ENCODE results near the gene HSPA12B. TPM values are rescaled to one million over a fixed set of nuclear protein-coding genes. Genes with fewer than 3 reads are reported as not detected.

The HSPA12B gene
- total RNA-seq, 1 experiment from 2014 or later = not detected

DNA sequence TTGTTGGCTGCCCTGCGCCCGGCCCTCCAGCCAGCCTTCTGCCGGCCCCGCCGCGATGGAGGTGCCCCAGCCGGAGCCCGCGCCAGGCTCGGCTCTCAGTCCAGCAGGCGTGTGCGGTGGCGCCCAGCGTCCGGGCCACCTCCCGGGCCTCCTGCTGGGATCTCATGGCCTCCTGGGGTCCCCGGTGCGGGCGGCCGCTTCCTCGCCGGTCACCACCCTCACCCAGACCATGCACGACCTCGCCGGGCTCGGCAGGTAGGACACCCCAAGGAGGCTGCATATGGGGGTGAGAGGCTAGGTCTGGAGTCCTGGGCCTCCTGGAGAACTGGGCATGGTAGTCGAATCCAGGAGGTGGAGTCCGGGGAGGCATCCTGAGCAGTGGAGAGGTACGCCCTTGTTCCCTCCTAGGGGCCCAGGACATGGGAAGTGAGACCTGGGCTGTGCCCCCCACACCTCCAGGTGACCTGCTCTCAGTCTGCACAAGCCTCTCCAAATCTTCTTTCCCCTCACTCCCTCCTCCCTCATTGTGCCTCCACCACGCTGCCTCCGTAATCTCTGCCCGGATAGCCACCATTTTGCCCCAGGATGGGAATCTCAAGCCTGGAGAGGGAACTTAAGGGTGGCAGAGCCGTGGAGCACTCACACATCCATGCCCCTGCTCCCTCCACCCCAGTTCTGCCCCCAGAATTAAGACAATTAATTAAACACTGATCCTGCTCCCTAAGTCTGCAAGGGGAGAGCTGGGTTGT, 64.2 kb downstream of the HSPA12B start:
- DNase-seq (ENCODE audit: low spot score) = no peak
- in situ Hi-C loops (cut with HindIII; ENCODE audit: low sequenced_read_pairs) = no loop called here

GRCh38 chr20:3797226-3797545, 64.7 kb downstream of the HSPA12B start:
- in situ Hi-C loops (cut with HindIII; ENCODE audit: low sequenced_read_pairs) = no loop called here
- DNase-seq (ENCODE audit: low spot score) = no peak

- no peak for DNase-seq (ENCODE audit: low spot score)
- in situ Hi-C loops (cut with HindIII; ENCODE audit: low sequenced_read_pairs) = no loop called here
These were observed 65.3 kb downstream of the HSPA12B start for GRCh38 chr20:3797592-3798372.

- in situ Hi-C loops (cut with HindIII; ENCODE audit: low sequenced_read_pairs) = no loop called here
- no peak for DNase-seq (ENCODE audit: low spot score)
These were observed 65.9 kb downstream of the HSPA12B start for GRCh38 chr20:3798373-3798768.

- in situ Hi-C loops (cut with HindIII; ENCODE audit: low sequenced_read_pairs) = no loop called here
- DNase-seq (ENCODE audit: low spot score) = no peak
These were observed 66.4 kb downstream of the HSPA12B start for GRCh38 chr20:3798908-3799248.

- in situ Hi-C loops (cut with HindIII; ENCODE audit: low sequenced_read_pairs) = no loop called here
- no peak for DNase-seq (ENCODE audit: low spot score)
These were observed 67.9 kb downstream of the HSPA12B start for GRCh38 chr20:3800256-3800877.

GRCh38 chr20:3800878-3801260, 68.4 kb downstream of the HSPA12B start:
- in situ Hi-C loops (cut with HindIII; ENCODE audit: low sequenced_read_pairs) = no loop called here
- DNase-seq (ENCODE audit: low spot score) = no peak

DNA sequence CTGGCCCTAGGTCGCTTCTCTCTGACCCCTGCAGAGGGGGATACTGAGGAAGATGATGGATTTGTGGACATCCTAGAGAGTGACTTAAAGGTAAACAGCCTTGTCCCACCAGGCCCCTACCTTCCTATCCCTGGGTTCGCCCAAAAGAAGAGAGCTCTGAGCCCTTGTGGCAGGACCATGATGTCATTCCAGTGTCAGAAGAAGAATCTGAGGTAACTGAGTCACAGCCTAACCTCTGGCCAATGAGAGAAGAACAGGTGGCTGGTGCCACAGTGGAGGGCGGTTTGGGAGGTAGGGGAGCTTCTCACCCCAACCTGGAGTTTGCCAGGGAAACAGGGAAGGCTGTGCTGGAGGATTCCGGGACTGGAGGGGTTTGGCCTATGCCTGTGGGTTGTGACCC, 68.8 kb downstream of the HSPA12B start:
- DNase-seq (ENCODE audit: low spot score) = no peak
- in situ Hi-C loops (cut with HindIII; ENCODE audit: low sequenced_read_pairs) = no loop called here

GRCh38 chr20:3801846-3802245, 69.4 kb downstream of the HSPA12B start:
- in situ Hi-C loops (cut with HindIII; ENCODE audit: low sequenced_read_pairs) = no loop called here
- no peak for DNase-seq (ENCODE audit: low spot score)

Other genes with a start within 250 kb of the HSPA12B start
- gene GFRA4, start 69.3 kb upstream of the HSPA12B start, total RNA-seq (2014; rRNA removed; shearing (Covaris generic)) = not detected in 2 replicates
- 1.4 TPM in 1 of 2 replicates, not detected in the other for gene ADAM33, start 50.7 kb upstream of the HSPA12B start, total RNA-seq (2014; rRNA removed; shearing (Covaris generic))
- gene SIGLEC1, start 20.1 kb upstream of the HSPA12B start, total RNA-seq (2014; rRNA removed; shearing (Covaris generic)) = not detected in 2 replicates
- 95.8 and 107 TPM in 2 replicates for gene ADISSP, start 35.1 kb downstream of the HSPA12B start, total RNA-seq (2014; rRNA removed; shearing (Covaris generic))
- gene SPEF1, start 48.8 kb downstream of the HSPA12B start, total RNA-seq (2014; rRNA removed; shearing (Covaris generic)) = 2.4 and 3.0 TPM in 2 replicates
- gene CENPB, start 54.1 kb downstream of the HSPA12B start, total RNA-seq (2014; rRNA removed; shearing (Covaris generic)) = 42.5 and 46.8 TPM in 2 replicates
- gene CDC25B, start 63.6 kb downstream of the HSPA12B start, total RNA-seq (2014; rRNA removed; shearing (Covaris generic)) = 7.2 and 14.9 TPM in 2 replicates
- 9.8 and 17.8 TPM in 2 replicates for gene AP5S1, start 87.9 kb downstream of the HSPA12B start, total RNA-seq (2014; rRNA removed; shearing (Covaris generic))
- 14.1 and 16.3 TPM in 2 replicates for gene MAVS, start 114.1 kb downstream of the HSPA12B start, total RNA-seq (2014; rRNA removed; shearing (Covaris generic))
- gene PANK2, start 156.7 kb downstream of the HSPA12B start, total RNA-seq (2014; rRNA removed; shearing (Covaris generic)) = 58.6 and 65.2 TPM in 2 replicates